Measurements from ENCODE around the gene STK40. TPM values are rescaled to one million over a fixed set of nuclear protein-coding genes. Genes with fewer than 3 reads are reported as not detected.

Gene STK40
- total and polyA plus RNA-seq, 2 donors (not counting 1 experiment from before 2014, with no cell fraction given), result 14.2 to 15.1 TPM

DNA sequence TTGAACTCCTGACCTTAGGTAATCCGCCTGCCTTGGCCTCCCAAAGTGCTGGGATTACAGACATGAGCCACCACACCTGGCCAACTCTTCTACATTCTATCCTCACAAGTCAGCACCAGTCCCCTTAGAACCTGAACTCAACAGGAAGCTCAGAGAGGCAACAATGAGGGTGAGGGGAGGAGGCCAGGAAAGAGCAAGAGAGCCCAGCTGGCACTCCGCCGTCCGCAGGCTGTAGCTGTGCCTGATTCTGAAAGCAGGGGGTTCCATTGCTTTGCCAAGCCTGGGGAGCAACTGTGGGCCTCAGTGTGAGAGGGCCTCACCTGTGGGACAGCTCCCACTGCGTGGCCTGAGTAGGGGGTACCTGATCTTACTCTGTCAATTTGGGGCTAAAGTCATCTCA lies 18.7 kb downstream of the STK40 start:
- Histone ChIP-seq H3K4me1 (ENCODE audit: control insufficient read depth, extremely low read depth, insufficient read depth, low read length) (peaks cover 22% of the 10 kb centered on the region), H3K79me2 (ENCODE audit: control insufficient read depth, insufficient read depth, low read length) (peaks cover 43% of the 10 kb centered on the region), H2AFZ (ENCODE audit: low read length) (no peak overlapping the region), H3K36me3 (ENCODE audit: control insufficient read depth, insufficient read depth, low read length) (peaks cover 5% of the 10 kb centered on the region), H3K4me3 (replicated peaks in 1 of 4; ENCODE audit: control extremely low read depth in 1 of 4, insufficient read depth in 1 of 4, low read depth in 3 of 4, low read length in 4 of 4) (no peak overlapping the region), H3K9me3 (ENCODE audit: control insufficient read depth, insufficient read depth, low read depth, low read length) (no peaks in the 10 kb centered on the region), H3K4me2 (ENCODE audit: extremely low read depth, insufficient read depth, low read length) (no peak overlapping the region), H3K9ac (ENCODE audit: insufficient read depth, low read length) (no peak overlapping the region), H3K27me3 (ENCODE audit: control insufficient read depth, insufficient read depth, low read length) (no peaks in the 10 kb centered on the region), H3K27ac (ENCODE audit: insufficient read depth, low read length) (no peak overlapping the region), H4K20me1 (ENCODE audit: control insufficient read depth, extremely low read depth, insufficient read depth, low read length) (no peaks in the 10 kb centered on the region)
- no peak for DNase-seq (ENCODE audit: low read depth in 2 of 2)
- no peak for TF ChIP-seq EZH2 (IDR thresholded peaks at IDR 0.05; ENCODE audit: low read length, missing control alignments)
- TF ChIP-seq, protein P1, sequence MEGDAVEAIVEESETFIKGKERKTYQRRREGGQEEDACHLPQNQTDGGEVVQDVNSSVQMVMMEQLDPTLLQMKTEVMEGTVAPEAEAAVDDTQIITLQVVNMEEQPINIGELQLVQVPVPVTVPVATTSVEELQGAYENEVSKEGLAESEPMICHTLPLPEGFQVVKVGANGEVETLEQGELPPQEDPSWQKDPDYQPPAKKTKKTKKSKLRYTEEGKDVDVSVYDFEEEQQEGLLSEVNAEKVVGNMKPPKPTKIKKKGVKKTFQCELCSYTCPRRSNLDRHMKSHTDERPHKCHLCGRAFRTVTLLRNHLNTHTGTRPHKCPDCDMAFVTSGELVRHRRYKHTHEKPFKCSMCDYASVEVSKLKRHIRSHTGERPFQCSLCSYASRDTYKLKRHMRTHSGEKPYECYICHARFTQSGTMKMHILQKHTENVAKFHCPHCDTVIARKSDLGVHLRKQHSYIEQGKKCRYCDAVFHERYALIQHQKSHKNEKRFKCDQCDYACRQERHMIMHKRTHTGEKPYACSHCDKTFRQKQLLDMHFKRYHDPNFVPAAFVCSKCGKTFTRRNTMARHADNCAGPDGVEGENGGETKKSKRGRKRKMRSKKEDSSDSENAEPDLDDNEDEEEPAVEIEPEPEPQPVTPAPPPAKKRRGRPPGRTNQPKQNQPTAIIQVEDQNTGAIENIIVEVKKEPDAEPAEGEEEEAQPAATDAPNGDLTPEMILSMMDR (conservative IDR thresholded peaks at IDR 0.05 in 1 of 2, IDR thresholded peaks at IDR 0.05 in 1 of 2; ENCODE audit: low read depth in 1 of 2, low read length in 2 of 2), result no peak

DNA sequence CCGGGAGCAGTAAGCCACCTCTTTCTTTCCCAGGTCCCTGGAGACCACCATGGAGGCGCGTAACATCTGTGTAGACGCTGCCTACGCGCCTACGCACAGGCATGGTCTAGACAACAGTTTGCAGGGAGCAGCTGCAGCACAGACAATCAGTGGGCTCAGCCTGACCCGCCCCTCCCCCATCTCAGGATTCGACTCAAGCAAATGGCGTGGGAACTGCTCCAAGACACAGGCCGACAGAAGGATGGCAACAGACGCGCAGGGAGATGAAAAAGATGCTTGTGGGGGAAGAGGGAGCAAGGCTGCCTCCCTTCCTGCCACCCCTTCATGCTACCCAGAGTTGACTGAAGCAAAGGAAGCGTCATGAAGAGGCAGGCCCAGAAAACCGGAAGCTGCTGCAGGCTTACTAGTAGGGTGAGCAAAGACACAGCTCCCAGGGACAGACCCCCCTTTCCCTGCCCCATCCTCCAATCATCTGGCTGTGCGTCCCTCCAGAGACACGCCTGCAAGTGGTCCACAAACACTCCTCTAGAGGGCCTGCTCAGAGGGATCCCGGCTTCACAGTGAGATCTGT lies 19.5 kb downstream of the STK40 start:
- DNase-seq (ENCODE audit: low read depth in 2 of 2), result peak; percentile 55 to 62
- Histone ChIP-seq H3K36me3 (ENCODE audit: control insufficient read depth, insufficient read depth, low read length) (peaks cover 6% of the 10 kb centered on the region), H3K4me3 (replicated peaks in 1 of 4; ENCODE audit: control extremely low read depth in 1 of 4, insufficient read depth in 1 of 4, low read depth in 3 of 4, low read length in 4 of 4) (no peak overlapping the region), H3K4me1 (ENCODE audit: control insufficient read depth, extremely low read depth, insufficient read depth, low read length) (peaks cover 18% of the 10 kb centered on the region), H3K27me3 (ENCODE audit: control insufficient read depth, insufficient read depth, low read length) (no peaks in the 10 kb centered on the region), H3K9me3 (ENCODE audit: control insufficient read depth, insufficient read depth, low read depth, low read length) (no peaks in the 10 kb centered on the region), H3K9ac (ENCODE audit: insufficient read depth, low read length) (no peak overlapping the region), H2AFZ (ENCODE audit: low read length) (no peak overlapping the region), H4K20me1 (ENCODE audit: control insufficient read depth, extremely low read depth, insufficient read depth, low read length) (no peaks in the 10 kb centered on the region), H3K79me2 (ENCODE audit: control insufficient read depth, insufficient read depth, low read length) (peaks cover 42% of the 10 kb centered on the region), H3K4me2 (ENCODE audit: extremely low read depth, insufficient read depth, low read length) (no peak overlapping the region), H3K27ac (ENCODE audit: insufficient read depth, low read length) (peak overlapping the region; percentile 3)
- TF ChIP-seq, protein P1 (conservative IDR thresholded peaks at IDR 0.05 in 1 of 2, IDR thresholded peaks at IDR 0.05 in 1 of 2; ENCODE audit: low read depth in 1 of 2, low read length in 2 of 2), result peak in 1 of 2 donors; percentile 18
- no peak for TF ChIP-seq EZH2 (IDR thresholded peaks at IDR 0.05; ENCODE audit: low read length, missing control alignments)

DNA sequence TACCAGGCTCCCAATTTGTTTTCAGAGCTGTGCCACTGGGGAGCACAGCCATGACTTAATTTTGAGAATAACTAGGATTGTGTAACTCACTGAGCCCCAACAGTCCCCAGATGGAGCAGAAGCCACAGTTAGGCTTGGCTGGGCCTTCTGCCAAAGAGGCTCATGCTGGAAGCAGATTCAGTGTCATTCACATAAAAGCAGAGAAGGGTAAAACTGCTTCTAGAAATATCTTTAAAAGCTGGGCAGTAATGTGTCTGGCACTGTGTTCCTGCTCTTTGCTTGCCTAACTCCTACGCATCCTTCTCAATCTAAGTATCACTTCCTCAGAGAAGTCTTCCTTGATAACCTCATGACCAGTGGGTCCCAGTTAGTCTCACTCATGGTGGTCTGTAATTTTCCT lies 20.3 kb downstream of the STK40 start:
- peaks cover 41% of the 10 kb centered on the region for H3K79me2 ChIP-seq (ENCODE audit: control insufficient read depth, insufficient read depth, low read length)
- TF ChIP-seq, protein P1 (conservative IDR thresholded peaks at IDR 0.05 in 1 of 2, IDR thresholded peaks at IDR 0.05 in 1 of 2; ENCODE audit: low read depth in 1 of 2, low read length in 2 of 2), result no peak
- TF ChIP-seq EZH2 (IDR thresholded peaks at IDR 0.05; ENCODE audit: low read length, missing control alignments), result no peak
- H3K36me3 ChIP-seq (ENCODE audit: control insufficient read depth, insufficient read depth, low read length), result peaks cover 7% of the 10 kb centered on the region
- no peak overlapping the region for H3K4me3 ChIP-seq (replicated peaks in 1 of 4; ENCODE audit: control extremely low read depth in 1 of 4, insufficient read depth in 1 of 4, low read depth in 3 of 4, low read length in 4 of 4)
- no peaks in the 10 kb centered on the region for H3K9me3 ChIP-seq (ENCODE audit: control insufficient read depth, insufficient read depth, low read depth, low read length)
- DNase-seq (ENCODE audit: low read depth in 2 of 2), result peak; percentile 43 to 74
- H2AFZ ChIP-seq (ENCODE audit: low read length), result no peak overlapping the region
- H3K4me2 ChIP-seq (ENCODE audit: extremely low read depth, insufficient read depth, low read length), result no peak overlapping the region
- H3K4me1 ChIP-seq (ENCODE audit: control insufficient read depth, extremely low read depth, insufficient read depth, low read length), result peaks cover 18% of the 10 kb centered on the region
- H3K27ac ChIP-seq (ENCODE audit: insufficient read depth, low read length), result peak overlapping the region; percentile 3
- H3K9ac ChIP-seq (ENCODE audit: insufficient read depth, low read length), result no peak overlapping the region
- H3K27me3 ChIP-seq (ENCODE audit: control insufficient read depth, insufficient read depth, low read length), result no peaks in the 10 kb centered on the region
- no peaks in the 10 kb centered on the region for H4K20me1 ChIP-seq (ENCODE audit: control insufficient read depth, extremely low read depth, insufficient read depth, low read length)
